GM21515 (cell line): ENCODE results near the gene TMEM91.

Experiments
- ATAC-seq: cut with Tn5 transposase; IDR thresholded peaks from one replicate; pipeline ENCODE4 v1.9.1; 2021; ENCODE audit not compliant: unreplicated experiment

The TMEM91 gene

DNA sequence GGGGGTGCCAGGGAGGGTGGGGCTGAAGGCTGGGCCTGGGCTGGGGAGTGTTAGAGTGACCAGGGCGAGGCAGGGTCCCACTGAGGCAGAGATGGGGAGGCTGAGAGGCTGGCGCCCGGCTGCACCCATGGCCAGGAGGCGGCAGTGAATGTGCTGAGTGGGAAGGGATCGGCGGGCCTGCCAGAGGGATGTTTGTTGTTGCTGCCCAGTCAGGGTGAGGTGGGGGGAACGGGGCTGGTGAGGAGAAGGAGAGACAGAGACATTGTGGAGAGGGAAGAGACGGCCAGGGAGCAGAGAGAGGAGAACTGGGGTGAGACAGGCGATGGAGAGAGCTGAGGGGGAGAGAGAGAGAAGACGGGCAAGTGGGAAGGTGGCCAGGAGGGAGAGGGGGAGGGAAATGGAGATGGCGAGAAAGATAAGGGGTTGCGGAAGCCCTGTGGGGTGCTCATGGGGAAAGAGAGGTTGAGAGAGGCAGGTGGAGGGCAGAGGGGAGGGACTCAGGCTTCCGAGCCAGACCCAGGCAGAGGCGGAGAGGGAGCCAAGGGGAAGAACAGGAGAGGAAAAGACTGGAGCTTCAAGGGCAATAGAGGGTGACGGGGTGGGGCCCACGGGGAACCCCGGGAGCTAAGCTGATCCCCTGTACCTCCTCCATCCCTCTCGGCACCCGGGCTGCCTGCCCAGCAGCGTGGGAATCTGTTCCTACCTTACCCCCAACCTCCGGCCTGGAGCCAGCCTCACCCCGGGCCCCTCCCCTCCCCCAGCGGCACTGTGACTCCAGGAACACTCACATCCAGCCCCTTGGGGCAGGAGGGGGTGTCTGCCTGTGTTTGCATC, 51.5 kb downstream of the TMEM91 start:
- ATAC-seq = no peak

DNA sequence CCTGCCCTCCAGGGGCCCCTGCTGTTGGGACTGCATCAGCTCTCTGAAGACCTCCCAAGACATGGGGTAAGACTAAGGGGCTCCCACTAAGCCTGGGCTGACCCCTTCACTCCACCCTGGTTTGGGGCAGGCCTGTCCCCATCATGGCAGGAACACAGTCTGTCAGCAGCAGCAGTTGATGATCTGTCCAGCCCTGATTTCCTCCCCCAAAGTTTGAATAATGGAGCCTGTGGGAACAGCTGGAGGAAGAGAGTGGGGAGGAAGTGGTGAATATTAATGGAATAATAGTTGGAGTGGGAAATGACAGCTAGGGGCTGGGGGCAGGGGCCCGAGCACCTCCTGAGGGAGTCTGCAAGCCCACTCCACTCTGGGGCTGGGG, 52.1 kb downstream of the TMEM91 start:
- ATAC-seq = no peak

DNA sequence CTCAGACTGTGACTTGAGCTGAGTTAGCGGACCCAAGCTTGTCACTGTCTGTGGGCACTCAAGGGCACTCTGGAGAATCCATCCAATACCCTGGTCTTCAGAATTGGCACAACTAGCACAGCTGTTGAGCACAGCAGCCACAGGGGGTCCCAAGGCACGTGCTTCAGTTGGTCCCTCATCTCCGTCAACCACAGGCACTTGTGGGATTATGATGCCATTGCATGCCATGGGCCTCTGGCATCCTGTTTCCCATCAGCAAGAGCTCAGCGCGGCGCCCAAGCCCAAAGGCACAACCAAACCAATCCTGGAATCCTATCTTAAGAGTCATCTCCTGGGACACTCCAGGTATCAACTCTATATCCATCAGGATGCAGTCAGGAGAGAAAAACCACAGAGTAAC, 54.6 kb downstream of the TMEM91 start:
- ATAC-seq = no peak

DNA sequence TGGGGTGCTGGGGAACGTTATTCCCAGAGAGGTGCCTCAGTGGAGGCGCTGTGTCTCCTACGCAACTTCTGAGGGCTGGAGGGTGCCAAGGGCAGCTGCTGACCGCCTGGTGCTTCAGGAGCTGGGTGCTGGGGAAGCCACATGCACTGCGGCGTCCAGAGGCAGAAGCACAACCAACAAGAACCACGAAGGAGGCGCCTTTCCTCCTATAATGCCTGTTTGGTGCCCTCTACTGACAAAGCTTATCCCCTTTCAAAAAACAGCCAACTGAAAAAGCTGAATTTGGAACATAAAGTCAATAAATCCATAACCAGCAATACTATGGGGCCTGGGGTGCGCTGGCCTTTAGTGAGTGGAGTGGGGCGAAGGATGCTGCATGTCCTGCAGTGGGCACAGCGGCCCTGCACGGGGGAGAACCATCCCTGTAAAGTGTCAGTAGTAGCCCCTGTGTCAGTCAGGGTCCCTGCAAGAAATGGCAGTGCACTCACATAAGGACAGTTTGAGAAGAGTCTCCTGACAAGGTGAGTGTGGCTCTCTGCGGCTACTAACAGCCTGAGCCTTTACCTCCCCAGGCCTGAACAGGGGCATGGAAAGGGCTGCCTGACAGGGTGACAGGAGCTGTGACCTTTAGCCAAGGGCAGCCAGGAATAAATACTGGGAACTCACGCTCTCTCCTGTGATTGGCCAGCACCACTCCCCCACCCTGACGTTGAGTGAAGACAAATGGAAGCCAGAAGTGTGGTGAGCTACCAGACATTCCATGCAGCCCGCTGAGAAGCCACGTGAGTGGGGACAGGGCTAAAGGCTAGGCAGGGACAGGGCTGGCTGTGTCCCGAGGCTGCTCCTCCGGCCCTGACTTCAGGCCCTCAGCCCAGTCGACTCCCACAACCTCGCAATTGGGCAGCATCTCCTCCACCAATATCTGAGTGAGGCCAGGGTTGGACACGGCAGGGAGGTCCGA, 55.4 kb downstream of the TMEM91 start:
- no peak for ATAC-seq

DNA sequence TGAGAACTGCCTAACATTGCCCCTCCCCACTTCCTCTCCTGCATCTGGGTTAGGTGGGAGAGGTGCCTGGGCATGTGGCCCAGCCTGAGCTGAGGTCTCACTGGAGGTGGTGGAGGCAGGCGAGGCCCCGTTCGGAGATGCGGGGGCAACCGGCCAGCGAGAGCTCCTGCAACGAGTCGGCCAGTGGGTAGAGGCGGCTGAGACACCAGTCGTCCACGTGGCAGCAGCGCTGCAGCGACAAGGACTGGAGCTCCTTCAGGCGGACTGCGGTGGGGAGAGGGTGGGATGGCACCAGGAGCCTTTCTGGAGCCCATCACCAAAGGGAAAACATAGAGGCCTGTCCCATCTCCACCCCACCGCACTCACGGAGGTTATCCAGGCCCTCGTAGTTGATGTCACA, 56.8 kb downstream of the TMEM91 start:
- no peak for ATAC-seq
